Suppressor macrophage treated with lipopolysaccharide for 4 hours (primary cell): Measurements from ENCODE around the gene ZMIZ1.

Experiments used
- DNase-seq: peaks from one replicate; pipeline ENCODE4 v3.0.0-alpha.2; 2020

Gene ZMIZ1

GRCh38 chr10:79239924-79240581 is 171.3 kb downstream of the ZMIZ1 start:
- no peak for DNase-seq

- no peak for DNase-seq
Measured at GRCh38 chr10:79241629-79241989, 172.8 kb downstream of the ZMIZ1 start.

GRCh38 chr10:79241990-79242619 is 173.3 kb downstream of the ZMIZ1 start:
- peak; percentile 97 for DNase-seq

GRCh38 chr10:79242620-79243152 is 173.9 kb downstream of the ZMIZ1 start:
- DNase-seq = peak; percentile 76

- peak; percentile 42 for DNase-seq
Measured at GRCh38 chr10:79243181-79244067, 174.7 kb downstream of the ZMIZ1 start.

GRCh38 chr10:79244068-79244442 is 175.3 kb downstream of the ZMIZ1 start:
- DNase-seq = no peak

- DNase-seq = peak; percentile 85
Measured at GRCh38 chr10:79244841-79245504, 176.2 kb downstream of the ZMIZ1 start.

GRCh38 chr10:79245539-79246208 is 176.9 kb downstream of the ZMIZ1 start:
- DNase-seq = no peak

GRCh38 chr10:79246209-79246581 is 177.4 kb downstream of the ZMIZ1 start:
- peak; percentile 47 for DNase-seq

- no peak for DNase-seq
Measured at GRCh38 chr10:79246606-79247275, 178.0 kb downstream of the ZMIZ1 start.

- DNase-seq = peak; percentile 58
Measured at GRCh38 chr10:79247373-79248137, 178.8 kb downstream of the ZMIZ1 start.

- peak; percentile 89 for DNase-seq
Measured at GRCh38 chr10:79248341-79249185, 179.8 kb downstream of the ZMIZ1 start.

- peak; percentile 53 for DNase-seq
Measured at GRCh38 chr10:79249186-79250121, 180.7 kb downstream of the ZMIZ1 start.

GRCh38 chr10:79250259-79250658 is 181.5 kb downstream of the ZMIZ1 start:
- peak; percentile 89 for DNase-seq

- DNase-seq = no peak
Measured at GRCh38 chr10:79252450-79252849, 183.7 kb downstream of the ZMIZ1 start.

GRCh38 chr10:79252971-79253370 is 184.2 kb downstream of the ZMIZ1 start:
- no peak for DNase-seq

GRCh38 chr10:79253704-79254103 is 184.9 kb downstream of the ZMIZ1 start:
- no peak for DNase-seq

GRCh38 chr10:79254333-79255006 is 185.7 kb downstream of the ZMIZ1 start:
- no peak for DNase-seq
